ENCODE data around the gene MYCL.
"Not testable (repeated sequence)": the region's sequence is repeated elsewhere in the genome, so short reads cannot be mapped to it uniquely, and the experiment has no call there.

The MYCL gene

DNA sequence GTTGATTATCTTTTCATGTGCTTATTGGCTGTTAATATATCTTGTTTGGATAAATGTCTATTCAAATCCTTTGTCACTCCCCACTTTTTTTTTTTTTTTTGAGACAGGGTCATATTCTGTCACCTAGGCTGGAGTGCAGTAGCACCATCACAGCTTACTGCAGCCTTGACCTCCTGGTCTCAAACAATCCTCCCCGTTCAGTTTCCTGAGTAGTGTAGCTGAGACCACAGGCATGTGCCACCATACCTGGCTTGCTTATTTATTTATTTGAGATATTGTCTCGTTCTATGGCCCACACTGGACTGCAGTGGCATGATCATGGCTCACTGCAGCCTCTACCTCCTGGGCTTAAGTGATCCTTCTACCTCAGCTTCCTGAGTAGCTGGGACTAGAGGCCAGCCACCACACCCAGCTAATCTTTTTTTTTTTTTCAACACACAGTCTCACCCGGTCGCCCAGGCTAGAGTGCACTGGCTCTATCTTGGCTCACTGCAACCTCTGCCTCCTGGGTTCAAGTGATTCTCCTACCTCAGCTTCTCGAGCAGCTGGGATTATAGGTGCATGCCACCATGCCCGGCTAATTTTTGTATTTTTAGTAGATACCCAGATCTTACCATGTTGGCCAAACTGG lies 13.9 kb upstream of the MYCL start:
- no peak for DNase-seq

DNA sequence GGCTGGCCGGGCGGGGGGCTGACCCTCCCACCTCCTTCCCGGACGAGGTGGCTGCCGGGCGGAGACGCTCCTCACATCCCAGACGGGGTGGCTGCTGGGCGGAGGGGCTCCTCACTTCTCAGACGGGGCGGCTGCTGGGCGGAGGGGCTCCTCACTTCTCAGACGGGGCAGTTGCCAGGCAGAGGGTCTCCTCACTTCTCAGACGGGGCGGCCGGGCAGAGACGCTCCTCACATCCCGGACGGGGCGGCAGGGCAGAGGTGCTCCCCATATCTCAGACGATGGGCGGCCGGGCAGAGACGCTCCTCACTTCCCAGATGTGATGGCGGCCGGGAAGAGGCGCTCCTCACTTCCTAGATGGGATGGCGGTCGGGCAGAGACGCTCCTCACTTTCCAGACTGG lies 11.4 kb upstream of the MYCL start:
- not testable (repeated sequence) for DNase-seq

DNA sequence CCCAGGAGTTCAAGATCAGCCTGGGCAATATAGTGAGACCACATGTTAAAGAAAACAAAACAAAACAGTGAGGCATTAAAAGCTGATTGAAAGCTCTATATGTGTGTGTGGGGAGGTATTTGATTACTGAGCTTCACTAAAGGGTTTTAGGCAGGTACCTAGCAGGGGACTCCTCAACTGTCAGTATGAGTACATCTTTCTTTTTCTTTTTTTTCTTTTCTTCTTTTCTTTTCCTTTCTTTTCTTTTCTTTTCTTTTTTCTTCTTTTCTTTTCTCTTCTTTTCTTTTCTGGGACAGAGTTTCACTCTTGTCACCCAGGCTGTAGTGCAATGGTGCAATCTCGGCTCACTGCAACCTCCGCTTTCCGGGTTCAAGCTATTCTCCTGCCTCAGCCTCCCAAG lies 8.5 kb upstream of the MYCL start:
- DNase-seq = no peak

DNA sequence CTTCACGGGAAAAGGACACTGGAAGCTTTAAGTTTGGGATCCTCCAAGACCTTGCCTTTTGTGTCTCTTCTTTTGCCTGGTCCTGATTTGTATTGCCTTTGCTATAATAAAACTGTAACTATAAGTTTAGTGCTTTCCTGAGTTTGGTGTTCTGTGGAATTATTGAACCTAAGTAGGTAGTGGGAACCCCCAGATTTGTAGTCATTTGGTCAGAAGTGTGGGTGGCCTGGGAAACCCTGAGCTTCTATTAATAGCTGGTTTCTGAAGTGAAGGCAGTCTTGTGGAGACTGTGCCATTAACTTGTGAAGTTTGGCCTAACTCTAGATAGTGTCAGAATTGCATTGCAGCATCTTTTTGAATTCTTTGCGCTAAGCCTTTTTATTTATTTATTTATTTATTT lies 6.8 kb upstream of the MYCL start:
- no peak for DNase-seq

DNA sequence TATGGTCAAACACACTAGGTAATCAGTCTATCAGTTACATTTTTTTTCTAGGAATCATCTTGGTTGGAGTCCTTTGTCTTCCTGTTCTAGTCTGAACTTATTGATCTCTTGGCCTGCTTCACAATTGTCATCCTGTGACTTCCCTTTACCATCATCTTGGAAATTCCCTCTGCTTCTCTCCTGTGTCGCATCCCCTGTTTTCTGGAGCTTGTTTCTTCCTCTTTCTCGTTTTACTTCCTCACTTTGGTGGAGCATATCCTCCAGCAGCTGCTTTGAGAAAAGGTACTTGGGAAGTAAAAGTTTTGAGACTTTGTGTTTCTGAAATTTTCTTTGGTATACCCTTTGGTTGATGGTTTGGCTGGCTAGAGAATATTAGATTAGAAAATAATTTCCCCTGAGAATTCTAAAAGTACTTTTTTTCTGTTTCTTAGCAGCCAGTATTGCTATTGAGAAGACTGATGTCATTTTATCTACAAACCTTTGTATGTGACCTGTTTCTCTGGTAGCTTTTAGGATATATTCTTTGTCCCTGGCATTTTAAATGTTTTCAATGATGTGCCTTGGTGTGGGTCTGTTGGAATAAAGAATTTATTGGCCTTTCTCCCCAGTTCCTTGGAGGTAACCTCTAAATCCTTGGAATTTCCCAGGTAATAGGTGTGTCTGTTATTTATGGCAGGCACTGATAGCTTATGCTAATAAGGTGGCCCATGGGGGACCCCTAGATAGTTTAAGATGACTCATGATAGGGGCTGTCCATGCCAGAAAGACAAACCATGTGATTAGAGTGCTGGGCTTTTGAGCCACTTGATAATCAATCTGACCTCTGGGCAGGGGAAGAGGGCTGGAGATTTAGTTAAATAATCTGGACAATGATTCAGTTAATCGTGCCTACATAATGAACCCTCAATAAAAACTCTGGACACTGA lies 6.1 kb upstream of the MYCL start:
- no peak for DNase-seq

DNA sequence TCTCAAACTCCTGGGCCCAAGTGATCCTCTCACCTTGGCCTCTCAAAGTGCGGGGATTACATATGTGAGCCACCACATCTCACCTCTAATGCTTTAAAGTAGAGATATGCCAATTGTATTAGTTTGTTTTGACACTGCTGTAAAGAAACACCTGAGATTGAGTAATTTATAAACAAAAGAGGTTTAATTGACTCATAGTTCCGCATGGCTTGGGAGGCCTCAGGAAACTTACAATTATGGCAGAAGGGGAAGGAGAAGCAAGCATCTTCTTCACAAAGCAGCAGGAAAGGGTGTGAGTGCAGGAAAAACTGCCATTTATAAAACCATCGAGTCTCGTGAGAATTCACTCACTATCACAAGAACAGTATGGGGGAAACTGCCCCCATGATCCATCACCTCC lies 3.5 kb upstream of the MYCL start:
- DNase-seq = no peak

DNA sequence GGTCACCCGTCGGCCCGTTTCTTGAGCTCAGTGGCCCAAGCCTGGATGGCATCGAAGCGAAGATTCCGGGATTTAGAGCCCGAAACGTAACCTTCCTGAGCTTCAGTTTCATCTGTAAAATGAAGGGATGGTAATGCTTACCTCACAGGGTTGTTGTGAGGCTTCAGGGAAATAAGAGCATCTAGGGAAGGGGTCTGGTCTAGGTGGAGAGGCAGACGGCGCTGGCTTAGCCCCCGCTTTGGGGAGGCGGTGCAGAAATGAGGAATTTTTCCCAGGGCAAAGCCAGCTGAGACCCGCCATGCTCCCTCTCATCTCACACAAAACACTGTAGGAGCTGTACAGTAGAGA lies 717 bp upstream of the MYCL start:
- DNase-seq = no peak

DNA sequence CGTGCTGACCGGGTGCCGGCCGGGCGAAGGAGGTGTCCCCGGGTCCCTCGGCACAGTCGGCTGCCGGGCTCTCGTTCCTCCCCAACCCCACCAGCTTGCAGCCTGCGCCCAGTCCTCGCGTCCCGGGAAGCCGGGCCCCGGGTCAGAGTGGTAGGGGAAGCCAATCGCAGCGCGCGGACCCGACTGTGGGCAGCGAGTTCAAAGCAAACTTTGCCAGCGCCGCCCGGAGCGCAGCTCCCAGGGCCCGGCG lies 328 bp downstream of the MYCL start:
- no peak for DNase-seq

DNA sequence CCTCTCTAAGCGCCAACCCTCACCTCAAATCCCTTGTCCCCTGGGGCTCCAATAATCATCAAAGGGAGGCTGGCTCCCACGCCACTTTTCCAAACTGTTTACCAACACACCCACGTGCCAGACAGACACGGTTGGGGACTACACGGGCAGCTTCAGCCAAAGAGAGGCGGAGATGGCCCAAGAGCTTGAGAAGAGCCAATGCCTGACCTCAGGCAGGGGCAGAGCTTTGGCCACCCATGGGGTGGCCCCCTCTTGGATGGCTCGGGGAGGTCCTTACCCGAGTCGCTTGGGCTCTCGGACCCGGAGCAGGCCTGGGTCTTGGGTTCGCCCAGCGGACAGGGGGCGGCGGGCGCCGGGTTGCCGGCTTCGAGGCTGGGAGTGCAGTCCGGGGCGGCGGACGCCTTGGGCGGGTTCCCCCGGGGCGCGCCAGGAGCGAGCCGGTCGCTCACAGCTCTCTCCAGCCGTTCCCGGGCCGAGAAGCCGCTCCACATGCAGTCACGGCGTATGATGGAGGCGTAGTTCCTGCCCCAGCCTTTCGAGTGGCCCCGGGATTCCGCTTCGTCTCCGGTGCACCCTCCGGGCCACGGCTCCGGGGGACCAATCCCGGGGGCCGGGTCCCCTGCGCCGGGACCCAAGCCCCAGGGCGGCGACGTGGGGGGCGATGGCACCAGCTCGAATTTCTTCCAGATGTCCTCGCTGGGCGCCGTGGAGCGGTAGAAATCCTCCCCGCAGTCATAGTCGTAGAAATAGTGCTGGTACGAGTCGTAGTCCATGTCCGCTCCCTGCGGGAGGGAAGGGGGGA lies 854 bp downstream of the MYCL start:
- no peak for DNase-seq

DNA sequence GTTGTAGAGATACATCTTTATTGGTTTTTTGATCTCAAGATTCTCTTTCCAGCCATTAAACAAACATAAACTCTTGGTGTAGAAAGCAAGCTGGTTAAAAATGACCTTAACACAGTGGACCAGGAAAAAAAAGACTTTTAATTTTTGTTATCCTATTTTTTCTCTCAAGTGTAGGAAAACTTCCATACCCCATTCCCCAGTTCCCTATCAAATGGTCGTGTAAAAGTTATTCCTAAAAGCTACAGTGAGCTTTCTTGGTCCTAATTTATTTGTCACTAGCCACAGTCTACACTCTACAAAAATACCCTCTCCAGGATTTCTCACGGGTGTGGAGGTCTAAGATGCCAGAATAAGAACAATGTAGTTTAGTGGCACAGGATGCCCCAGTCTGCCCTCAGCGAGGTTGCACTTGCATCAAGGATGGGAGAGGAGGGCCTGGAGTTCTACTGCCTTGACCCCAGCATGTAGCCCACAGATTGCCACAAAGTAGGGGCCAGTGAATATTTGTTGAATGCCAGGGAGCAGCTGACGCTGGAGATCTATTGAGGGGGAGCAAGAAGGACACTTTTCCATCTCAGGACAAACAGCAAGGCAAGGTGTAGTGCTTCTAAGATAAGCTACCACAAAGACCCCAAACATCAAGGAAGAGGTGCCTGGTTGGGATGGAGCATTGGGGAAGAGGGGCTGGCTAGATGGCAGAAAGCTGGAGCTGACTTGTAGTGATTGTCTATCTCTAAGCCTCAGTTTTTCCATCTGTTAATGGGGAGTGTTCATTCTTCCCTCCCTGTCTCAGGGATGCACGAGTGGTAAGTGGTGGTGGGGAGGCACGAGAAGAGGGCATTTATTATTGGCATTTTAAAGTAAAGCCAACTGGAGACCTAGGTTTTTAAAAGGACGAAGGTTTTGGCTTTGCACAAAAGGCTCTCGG lies 1.8 kb downstream of the MYCL start:
- no peak for DNase-seq

DNA sequence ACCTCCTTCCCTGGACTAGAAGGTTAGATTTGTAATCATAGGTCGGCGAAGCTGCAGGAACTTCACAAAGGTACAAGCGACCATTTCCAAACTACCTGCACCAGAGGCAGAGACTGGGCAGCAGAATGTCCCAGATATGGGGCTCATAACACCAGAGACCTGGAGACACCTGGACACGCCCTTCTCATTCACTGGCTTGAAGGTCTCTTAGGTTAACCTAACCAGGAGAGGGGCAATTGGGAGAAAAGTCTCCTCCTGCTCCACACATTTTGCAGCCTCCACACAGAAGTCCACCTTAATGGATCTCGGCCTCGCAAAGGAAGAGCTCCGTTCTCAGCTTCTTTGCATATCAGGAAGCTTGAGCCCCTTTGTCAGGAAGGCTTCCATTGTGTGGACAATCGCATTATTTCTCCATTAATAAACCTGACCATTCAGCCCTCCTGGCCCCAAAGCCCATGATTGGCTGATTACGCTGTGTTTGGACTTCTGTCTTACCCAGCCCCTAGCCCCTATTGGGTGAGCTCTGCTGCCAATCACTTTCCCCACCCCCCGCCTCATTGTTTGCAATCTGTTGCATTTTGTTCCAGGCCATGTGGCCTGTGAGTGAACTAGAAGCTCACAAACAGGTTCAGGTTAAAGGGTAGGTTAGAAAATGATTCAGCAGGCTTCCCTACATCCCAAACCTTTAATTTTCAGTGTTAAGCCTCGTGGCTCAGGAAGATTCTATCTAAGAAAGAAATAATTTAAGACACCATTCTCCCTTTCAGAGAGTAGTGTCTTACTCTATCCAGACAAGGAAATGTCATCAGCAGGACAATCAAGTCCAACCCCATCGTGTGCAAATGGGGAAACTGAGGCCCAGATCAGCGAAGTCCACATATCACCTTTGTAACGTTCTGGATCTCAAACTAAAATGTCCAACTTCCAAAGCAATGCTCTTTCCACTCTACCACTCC lies 2.8 kb downstream of the MYCL start:
- no peak for DNase-seq

DNA sequence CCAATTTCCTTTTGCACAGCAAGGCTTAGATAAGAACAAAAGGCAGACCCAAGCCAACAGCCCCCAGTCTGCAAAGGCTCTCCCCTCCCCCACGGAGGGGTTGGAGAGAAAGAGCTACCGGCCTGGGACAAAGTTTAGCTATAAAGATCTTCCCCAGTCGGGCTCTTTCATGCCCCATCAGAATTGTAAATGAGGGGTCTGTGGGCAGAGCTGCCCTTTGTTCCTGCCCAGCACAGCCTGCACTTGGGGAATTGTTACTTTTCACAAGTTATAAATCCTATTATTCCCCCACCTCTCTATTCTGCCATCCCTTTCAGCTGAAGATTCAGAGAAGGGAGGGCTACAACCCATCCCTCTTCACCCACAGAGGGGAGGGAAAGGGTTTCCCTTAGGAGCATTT lies 3.5 kb downstream of the MYCL start:
- DNase-seq = no peak

DNA sequence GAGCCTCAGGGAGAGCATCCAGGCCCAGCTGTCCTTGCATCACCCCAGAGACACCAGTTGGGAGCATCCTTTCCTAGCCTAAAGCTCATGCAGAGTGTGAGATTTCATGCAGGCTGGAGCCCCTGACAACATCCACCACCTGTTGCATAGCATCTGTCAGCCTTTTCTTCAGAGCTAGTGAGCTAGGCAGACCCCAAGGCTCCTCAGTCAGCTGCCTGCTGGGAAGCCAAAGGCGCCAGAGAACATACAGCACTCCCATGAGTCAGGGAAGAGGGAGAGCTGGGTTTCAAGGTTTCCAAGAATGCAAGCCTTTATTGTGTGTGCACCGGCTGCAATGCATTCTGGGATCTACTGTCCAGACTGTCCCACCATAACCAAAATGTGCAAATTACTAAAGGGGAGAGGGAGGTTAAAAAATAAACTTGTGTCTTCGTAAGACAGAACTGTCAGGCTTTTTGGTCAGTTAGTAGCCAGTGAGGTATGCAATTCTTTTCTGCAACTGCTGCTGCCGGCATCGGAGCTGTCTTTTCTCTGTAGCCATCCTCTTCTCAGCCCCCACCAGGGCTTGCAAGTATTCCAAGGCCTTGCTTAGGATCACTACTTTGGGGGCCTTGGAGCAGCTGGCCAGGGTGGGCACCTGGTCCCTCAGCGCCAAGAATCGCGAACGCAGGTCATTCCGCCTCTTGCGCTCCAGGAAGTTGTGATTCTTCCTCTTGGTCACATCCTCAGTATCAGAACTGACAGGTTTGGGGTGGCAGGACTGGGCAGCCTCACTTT lies 4.6 kb downstream of the MYCL start:
- DNase-seq = no peak

DNA sequence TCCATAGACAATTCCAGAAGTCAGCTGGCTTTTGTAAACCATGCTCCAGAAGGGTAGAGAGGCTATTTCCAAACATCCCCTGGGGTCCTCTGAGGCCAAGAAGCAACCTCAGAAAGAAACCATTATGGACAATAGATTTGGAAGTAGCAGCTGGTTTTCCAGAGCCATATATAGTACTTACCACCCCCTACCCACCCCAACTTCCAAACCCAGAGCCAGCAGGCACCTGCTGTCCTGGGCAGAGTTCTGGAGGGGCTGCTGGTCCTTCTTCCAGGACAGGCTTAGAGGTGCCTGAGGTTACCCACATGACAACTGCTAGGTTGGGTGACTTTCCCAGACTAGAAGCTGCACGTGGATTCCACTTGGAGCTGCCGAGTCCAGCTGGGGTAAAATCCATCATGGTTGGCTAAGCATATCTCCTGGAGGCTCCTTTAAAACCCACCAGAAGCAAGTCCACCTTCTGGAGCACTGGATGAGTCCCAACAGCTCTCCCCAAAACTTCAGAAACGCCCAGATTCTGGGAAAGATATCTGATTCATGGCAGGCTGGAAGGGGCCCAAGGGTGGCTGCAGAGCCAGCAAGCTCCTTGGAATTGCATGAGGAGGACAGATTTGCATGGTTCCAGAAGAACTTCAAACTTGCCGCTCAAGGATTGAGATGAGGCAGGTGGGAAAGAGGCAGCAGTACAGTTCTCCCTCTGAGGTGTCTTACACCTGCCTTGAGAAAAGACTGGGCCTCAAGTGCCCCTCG lies 5.8 kb downstream of the MYCL start:
- DNase-seq = no peak

DNA sequence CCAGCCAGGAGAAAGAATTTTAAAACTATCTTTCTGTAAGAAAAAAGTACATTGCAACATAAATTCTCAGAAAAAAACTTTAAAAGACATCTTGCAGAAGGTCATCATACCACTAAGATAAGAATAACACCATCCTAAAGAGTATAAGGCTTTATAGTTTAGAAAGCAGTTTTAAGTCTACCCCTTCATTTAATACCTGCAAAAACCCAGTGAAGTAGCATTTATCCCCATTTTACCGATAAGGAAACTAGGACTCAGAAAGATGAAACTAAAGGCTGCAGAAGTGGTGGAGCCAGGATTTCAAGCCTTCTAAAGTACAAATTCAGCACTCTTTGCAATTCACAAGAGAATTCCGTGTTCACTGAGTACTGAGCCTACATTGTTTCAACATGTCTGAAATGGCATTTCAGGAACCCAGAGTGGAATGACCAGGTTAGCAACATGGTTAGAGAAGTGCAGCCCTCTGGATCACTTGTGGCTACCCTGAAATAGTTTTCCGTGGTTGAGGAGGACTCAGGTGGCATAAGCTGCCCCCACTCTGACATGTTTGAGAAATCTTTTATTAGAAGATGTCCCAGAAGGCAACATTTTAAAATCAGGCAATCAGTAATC lies 6.7 kb downstream of the MYCL start:
- DNase-seq = no peak

DNA sequence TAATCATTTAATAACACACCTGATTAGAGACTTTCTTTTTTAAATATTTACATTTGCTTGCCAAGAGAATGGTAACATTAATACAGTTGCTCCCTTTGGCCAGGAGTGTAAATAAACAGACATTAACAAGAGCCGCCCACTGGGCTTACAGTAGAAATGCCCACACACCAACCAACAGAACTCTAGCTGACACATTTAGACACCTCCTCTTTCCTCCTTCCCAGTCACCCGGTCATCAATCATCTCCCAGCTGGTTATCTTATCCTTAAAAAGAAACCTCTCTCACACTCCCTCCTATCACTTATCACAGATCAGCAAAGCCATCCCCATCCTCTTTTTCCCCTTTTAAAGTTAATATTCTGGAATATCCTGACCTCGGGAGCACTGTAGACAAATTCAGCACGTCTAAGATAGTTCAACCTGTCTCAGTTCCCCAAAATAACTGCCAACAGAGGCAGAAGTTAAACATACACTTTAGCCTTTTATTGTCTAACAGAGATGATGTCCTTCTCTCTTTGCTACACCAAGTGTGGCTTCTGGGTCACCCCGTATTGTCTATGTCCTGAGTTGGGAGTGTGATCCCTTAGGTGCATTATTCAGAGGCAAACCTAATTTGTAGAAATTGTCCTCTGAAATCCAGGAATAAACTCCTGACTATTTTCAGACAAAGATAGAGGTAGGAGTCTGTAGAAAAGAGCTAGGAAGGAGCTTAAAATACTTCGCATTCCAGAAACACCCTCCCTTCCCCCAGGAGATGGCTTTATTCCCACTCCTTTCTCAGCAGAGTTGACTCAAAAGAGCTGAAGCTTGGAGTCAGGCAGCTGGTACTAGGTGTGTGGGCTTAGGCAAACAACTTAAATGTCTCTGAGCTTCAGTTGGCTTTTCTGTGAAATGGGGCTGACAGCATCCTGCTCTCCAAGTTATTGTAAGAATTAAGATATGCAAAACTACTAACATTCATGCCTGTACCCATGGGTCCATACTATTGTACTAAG lies 8.8 kb downstream of the MYCL start:
- DNase-seq = no peak

DNA sequence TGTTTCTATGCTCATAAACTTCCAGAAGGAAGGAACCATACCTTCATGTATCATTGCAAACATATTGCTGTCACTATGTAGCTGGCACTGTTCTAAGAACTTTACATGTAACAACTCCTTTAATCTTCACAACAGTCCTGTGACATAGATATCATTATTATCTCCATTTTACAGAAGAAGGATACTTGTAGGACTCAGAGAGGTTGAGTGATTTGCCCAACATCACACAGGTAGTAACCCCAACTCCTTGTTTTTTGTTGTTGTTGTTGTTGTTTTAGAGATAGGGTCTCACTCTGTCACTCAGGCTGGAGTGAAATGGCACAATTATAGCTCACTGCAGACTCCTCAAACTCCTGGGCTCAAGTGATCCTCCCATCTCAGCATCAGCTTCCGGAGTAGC lies 10.8 kb downstream of the MYCL start:
- no peak for DNase-seq

DNA sequence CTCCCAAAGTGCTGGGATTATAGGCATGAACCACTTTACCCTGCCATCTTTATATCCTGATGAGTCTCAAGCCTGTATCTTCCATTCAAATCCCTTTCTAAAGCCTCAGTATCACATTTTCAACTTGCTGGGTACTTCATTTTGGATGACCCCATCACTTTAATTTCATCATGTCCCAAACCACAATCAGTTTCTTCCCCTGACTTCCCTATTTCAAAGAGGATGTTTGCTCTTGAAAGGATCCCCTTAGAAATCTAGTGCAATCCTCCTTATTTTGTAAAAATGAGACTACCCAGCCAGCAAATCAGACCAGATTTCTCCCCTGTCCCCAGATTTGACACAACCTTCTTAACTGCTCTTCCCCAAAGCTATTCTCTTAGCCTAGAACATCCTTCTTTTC lies 11.4 kb downstream of the MYCL start:
- DNase-seq = peak; percentile 23

Measured in GF-D8 (cell line).